Stimulated activated CD4-positive, alpha-beta T cell treated with anti-CD3 and anti-CD28 coated beads, TNF-alpha, amount 100 ng/mL, for 4 hours (primary cell): ENCODE measurements around the gene KRTAP7-1.

Experiments used
- DNase-seq, 3 experiments: peaks; one replicate each; pipeline ENCODE4 v3.0.0-alpha.2; 2020; ENCODE audit warnings: low read depth in 3 of 3

Gene KRTAP7-1

DNA sequence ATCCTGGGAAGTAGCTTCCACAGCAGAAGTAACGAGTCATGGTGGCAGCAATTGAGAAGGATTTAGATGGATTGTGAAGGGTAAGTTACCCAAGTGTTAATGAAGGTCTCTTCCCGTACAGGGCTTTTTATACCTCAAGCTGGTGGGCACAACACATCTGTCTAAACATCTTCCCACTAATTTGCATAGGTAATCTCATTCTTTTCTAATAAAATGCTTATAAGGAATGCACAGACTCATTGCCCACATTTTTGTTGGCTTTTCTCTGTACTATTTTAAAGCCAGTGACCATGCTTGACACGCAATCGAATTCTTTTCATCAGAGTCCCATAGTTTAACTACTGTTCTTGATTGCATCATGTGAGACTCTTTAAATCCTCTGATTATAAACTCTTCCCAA lies at the start of gene KRTAP7-1:
TSS of gene KRTAP7-1 (minus strand) at position 101 of the 400 bp plus-strand sequence. CDS start at position 40, 61 bp downstream.
- DNase-seq = no peak

DNA sequence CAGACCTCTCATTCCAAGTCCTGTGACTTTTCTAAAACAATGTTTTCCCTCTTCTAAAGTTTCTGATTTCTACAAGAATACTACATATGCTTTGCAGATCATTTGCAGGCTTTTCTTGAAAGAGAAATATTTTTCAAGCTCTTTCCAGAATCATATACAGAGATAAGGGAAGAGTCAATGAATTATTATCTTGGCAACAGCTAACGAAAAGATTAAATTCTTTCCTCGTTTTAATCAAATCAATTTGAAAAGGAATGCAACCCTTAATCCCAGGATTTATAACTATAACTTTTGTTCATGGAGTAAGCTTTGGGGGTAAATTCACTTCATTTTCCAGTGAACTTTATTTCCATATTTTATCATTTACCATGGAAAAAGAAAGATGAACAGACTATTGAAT lies 45.0 kb upstream of the KRTAP7-1 start:
- DNase-seq = no peak

DNA sequence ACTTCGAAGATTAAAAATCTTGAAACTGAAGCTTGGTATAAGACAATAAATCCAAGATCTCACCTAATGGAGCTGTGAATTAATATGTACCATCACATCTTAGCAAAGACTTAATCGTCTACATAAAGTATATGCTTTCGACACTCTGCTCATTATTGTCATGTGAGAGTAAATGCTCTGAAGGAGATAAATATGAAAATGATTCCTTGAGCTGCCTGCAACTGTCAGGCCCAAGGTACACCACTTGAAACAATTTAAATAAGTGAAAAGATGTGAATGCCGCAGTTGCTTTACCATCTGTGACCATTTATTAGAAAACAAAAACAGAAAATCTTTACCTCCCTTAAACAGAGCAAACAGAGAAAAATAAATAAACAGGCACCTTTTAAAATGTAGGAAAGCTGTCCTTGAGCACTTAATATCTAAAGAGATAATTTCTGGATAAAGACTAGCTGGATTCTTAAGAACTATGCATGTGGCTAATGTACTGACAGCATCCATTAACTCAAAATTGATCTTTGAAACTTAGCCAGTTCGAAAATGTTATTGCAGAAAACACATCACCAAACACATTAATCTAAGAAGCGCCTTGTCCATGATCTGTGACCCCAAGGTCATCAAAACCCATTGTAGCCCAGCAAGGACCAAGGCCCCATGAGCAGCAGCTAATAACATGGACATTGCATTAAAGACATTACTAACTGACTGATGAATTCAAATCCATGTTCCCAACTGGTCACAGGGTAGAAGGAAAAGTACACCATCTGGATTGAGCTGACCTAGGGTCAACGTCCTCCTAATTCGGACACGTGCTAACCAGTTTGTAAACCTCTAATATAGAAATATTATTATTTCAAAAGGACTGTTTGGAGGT lies 18.3 kb upstream of the KRTAP7-1 start:
- no peak for DNase-seq

DNA sequence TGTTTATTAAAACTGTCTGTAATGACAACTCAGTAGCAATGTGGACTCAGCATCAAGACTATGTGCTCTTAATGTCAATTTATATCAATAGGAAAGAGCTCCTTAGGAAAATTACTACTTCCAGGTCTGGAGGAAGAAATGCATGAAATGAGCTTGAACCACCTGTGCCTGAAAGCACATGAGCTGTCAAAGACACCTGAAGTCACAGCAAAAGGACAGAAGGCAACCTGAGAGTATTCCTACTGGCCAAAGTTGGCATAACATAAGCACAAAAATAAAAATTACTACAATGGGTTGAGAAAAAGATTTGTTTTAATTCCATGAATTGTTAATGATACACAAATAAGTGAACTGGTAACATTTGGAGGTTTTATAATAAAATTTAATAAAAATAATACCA lies 13.4 kb upstream of the KRTAP7-1 start:
- DNase-seq = no peak

GRCh38 chr21:30839304-30839703 lies 9.7 kb upstream of the KRTAP7-1 start:
- peak in 1 of 3 experiments; percentile 5 for DNase-seq

- DNase-seq = no peak
Observed at GRCh38 chr21:30838536-30838935, 9.0 kb upstream of the KRTAP7-1 start.

DNA sequence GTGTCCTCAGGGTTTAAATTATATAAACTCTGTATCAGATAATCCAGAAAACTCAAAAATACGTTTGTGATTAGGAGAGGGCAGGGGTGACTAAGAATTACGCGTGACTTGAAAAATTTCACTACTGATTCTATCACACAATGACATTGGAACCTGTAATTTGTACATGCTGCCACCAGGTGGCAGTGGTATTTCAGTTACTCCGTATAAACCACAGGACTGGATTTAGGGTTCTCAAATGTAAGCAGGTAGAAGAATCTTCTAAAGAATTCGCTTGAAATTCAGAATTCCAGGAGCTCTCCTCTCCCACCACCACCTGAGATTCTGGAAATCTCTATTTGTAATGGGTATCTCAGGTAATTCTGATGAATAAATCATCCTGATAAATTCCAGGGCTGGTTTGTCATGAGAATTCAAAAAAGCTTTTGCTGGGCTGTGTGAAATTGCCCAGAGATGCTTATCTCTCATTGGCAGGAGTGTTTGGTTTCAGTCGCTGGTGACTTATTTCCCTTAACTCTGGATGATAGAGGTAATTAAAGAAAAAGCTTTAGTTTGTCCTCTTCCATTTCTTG lies 1.7 kb upstream of the KRTAP7-1 start:
- no peak for DNase-seq

DNA sequence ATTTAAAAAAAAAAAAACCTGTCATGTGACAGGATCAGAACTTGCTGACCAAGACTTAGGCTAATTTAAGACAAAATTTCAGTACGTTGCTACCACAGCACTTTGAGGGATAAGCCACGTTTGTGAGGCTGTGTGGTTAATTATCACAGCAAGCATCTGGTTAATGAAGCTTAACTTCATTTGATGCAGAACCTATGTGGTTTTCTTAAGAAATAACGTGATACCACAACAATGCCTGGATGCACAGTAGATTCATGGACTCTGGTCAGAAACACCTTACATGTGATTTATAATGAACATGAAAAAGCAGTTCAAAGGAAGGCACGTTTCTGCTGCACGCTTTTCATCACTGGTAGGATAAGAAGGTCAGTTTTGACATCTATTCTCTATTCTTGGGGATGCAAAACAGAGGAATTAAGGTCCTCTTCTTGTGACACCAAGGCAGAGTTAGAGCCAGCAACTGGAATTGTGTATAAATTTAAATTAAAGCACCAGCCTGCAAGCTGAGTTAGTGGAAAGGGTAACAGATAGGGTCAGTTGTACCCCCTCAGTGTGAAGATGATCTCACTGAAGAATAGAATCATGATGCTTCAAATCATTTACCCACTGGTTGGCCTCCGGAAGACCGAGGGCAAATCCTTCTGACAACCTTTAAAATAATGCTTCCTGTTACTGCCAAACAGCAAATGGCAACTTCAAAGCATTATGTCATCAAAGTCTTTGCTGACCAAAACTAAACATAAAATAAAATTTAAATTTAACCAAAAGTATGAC lies 10.5 kb downstream of the KRTAP7-1 start:
- no peak for DNase-seq

GRCh38 chr21:30813174-30813573 lies 16.4 kb downstream of the KRTAP7-1 start, which contains the start of gene KRTAP8-1:
KRTAP8-1 (minus strand) TSS chr21:30813274; CDS start chr21:30813220, 54 bp downstream.
- DNase-seq = no peak

DNA sequence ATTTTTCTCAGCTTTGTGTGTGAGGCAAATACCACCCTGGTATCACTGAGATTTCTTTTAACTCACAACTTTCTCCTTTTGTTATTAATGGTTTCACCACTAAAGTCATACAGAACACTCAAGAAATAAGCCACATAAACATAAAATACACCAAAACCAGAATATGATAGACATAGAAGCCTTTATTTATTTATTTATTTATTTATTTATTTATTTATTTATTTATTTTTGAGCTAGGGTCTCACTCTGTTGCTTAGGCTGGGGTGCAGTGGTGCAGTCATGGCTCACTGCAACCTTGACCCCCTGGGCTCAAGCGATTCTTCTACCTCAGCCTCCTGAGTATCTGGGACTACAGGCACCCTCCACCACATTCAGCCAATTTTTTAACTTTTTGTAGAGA lies 29.0 kb downstream of the KRTAP7-1 start:
- DNase-seq = no peak

GRCh38 chr21:30793581-30794314 lies 35.8 kb downstream of the KRTAP7-1 start:
- no peak for DNase-seq

- DNase-seq = no peak
Observed at GRCh38 chr21:30779249-30779648, 50.3 kb downstream of the KRTAP7-1 start.
